Measurements from ENCODE around the gene L1TD1. TPM values are rescaled to one million over a fixed set of nuclear protein-coding genes. Genes with fewer than 3 reads are reported as not detected.

Gene L1TD1
- polyA plus RNA-seq, 4 donors = 0.72 to 1.6 TPM; not detected in 2

GRCh38 chr1:62224182-62224581 lies 29.5 kb downstream of the L1TD1 start:
- no peak for FAIRE-seq
- Histone ChIP-seq H3K27me3 (ENCODE audit: control insufficient read depth in 3 of 3, insufficient read depth in 3 of 3, low read length in 3 of 3) (no peaks in the 10 kb centered on the region), H3K36me3 (ENCODE audit: control insufficient read depth in 3 of 3, insufficient read depth in 2 of 3, low read depth in 1 of 3, low read length in 3 of 3) (no peaks in the 10 kb centered on the region), H3K27ac (ENCODE audit: low read depth in 1 of 3, low read length in 2 of 3) (no peak overlapping the region), H3K4me1 (ENCODE audit: control insufficient read depth in 3 of 3, insufficient read depth in 2 of 3, low read depth in 1 of 3, low read length in 2 of 3) (no peaks in the 10 kb centered on the region), H3K4me3 (ENCODE audit: low read depth in 1 of 3, low read length in 3 of 3) (no peak overlapping the region), H3K9me3 (ENCODE audit: control insufficient read depth in 2 of 2, insufficient read depth in 1 of 2, low read depth in 1 of 2, low read length in 1 of 2) (no peaks in the 10 kb centered on the region)
- DNase-seq = no peak
- 23 to 41% (median 39%) methylated on average over 1 to 2 of the region's 3 CpGs for WGBS, 3 donors

GRCh38 chr1:62227496-62227895 lies 32.8 kb downstream of the L1TD1 start:
- Histone ChIP-seq H3K27me3 (ENCODE audit: control insufficient read depth in 3 of 3, insufficient read depth in 3 of 3, low read length in 3 of 3) (no peaks in the 10 kb centered on the region), H3K36me3 (ENCODE audit: control insufficient read depth in 3 of 3, insufficient read depth in 2 of 3, low read depth in 1 of 3, low read length in 3 of 3) (no peaks in the 10 kb centered on the region), H3K4me1 (ENCODE audit: control insufficient read depth in 3 of 3, insufficient read depth in 2 of 3, low read depth in 1 of 3, low read length in 2 of 3) (no peaks in the 10 kb centered on the region), H3K4me3 (ENCODE audit: low read depth in 1 of 3, low read length in 3 of 3) (no peak overlapping the region), H3K27ac (ENCODE audit: low read depth in 1 of 3, low read length in 2 of 3) (no peak overlapping the region), H3K9me3 (ENCODE audit: control insufficient read depth in 2 of 2, insufficient read depth in 1 of 2, low read depth in 1 of 2, low read length in 1 of 2) (no peaks in the 10 kb centered on the region)
- no peak for FAIRE-seq
- WGBS, 3 donors = 85 to 87% (median 85%) methylated on average over 11 of the region's 11 CpGs
- DNase-seq = no peak

- DNase-seq (no peak), FAIRE-seq (no peak)
- no peaks in the 10 kb centered on the region for H3K4me1 ChIP-seq (ENCODE audit: control insufficient read depth in 3 of 3, insufficient read depth in 2 of 3, low read depth in 1 of 3, low read length in 2 of 3)
- no peaks in the 10 kb centered on the region for H3K9me3 ChIP-seq (ENCODE audit: control insufficient read depth in 2 of 2, insufficient read depth in 1 of 2, low read depth in 1 of 2, low read length in 1 of 2)
- no peaks in the 10 kb centered on the region for H3K27me3 ChIP-seq (ENCODE audit: control insufficient read depth in 3 of 3, insufficient read depth in 3 of 3, low read length in 3 of 3)
- H3K27ac ChIP-seq (ENCODE audit: low read depth in 1 of 3, low read length in 2 of 3) = no peak overlapping the region
- 77 to 78% (median 78%) methylated on average over 12 of the region's 12 CpGs for WGBS, 3 donors
- H3K36me3 ChIP-seq (ENCODE audit: control insufficient read depth in 3 of 3, insufficient read depth in 2 of 3, low read depth in 1 of 3, low read length in 3 of 3) = no peaks in the 10 kb centered on the region
- no peak overlapping the region for H3K4me3 ChIP-seq (ENCODE audit: low read depth in 1 of 3, low read length in 3 of 3)
Measured at GRCh38 chr1:62228136-62228882, 33.7 kb downstream of the L1TD1 start.

GRCh38 chr1:62228883-62229187 lies 34.2 kb downstream of the L1TD1 start:
- H3K4me3 ChIP-seq (ENCODE audit: low read depth in 1 of 3, low read length in 3 of 3) = no peak overlapping the region
- H3K4me1 ChIP-seq (ENCODE audit: control insufficient read depth in 3 of 3, insufficient read depth in 2 of 3, low read depth in 1 of 3, low read length in 2 of 3) = no peaks in the 10 kb centered on the region
- no peaks in the 10 kb centered on the region for H3K36me3 ChIP-seq (ENCODE audit: control insufficient read depth in 3 of 3, insufficient read depth in 2 of 3, low read depth in 1 of 3, low read length in 3 of 3)
- no peak for FAIRE-seq
- H3K9me3 ChIP-seq (ENCODE audit: control insufficient read depth in 2 of 2, insufficient read depth in 1 of 2, low read depth in 1 of 2, low read length in 1 of 2) = no peaks in the 10 kb centered on the region
- H3K27me3 ChIP-seq (ENCODE audit: control insufficient read depth in 3 of 3, insufficient read depth in 3 of 3, low read length in 3 of 3) = no peaks in the 10 kb centered on the region
- H3K27ac ChIP-seq (ENCODE audit: low read depth in 1 of 3, low read length in 2 of 3) = no peak overlapping the region
- DNase-seq = no peak
- 70 to 74% (median 73%) methylated on average over 4 of the region's 4 CpGs for WGBS, 3 donors

- Histone ChIP-seq H3K4me3 (ENCODE audit: low read depth in 1 of 3, low read length in 3 of 3) (no peak overlapping the region), H3K27ac (ENCODE audit: low read depth in 1 of 3, low read length in 2 of 3) (no peak overlapping the region), H3K36me3 (ENCODE audit: control insufficient read depth in 3 of 3, insufficient read depth in 2 of 3, low read depth in 1 of 3, low read length in 3 of 3) (no peaks in the 10 kb centered on the region), H3K9me3 (ENCODE audit: control insufficient read depth in 2 of 2, insufficient read depth in 1 of 2, low read depth in 1 of 2, low read length in 1 of 2) (no peaks in the 10 kb centered on the region), H3K27me3 (ENCODE audit: control insufficient read depth in 3 of 3, insufficient read depth in 3 of 3, low read length in 3 of 3) (no peaks in the 10 kb centered on the region), H3K4me1 (ENCODE audit: control insufficient read depth in 3 of 3, insufficient read depth in 2 of 3, low read depth in 1 of 3, low read length in 2 of 3) (no peaks in the 10 kb centered on the region)
- FAIRE-seq (no peak), DNase-seq (no peak)
- 70 to 82% (median 73%) methylated on average over 3 of the region's 3 CpGs for WGBS, 3 donors
Measured at GRCh38 chr1:62229468-62229867, 34.8 kb downstream of the L1TD1 start.

- Histone ChIP-seq H3K27ac (ENCODE audit: low read depth in 1 of 3, low read length in 2 of 3) (no peak overlapping the region), H3K36me3 (ENCODE audit: control insufficient read depth in 3 of 3, insufficient read depth in 2 of 3, low read depth in 1 of 3, low read length in 3 of 3) (no peaks in the 10 kb centered on the region), H3K27me3 (ENCODE audit: control insufficient read depth in 3 of 3, insufficient read depth in 3 of 3, low read length in 3 of 3) (no peaks in the 10 kb centered on the region), H3K4me3 (ENCODE audit: low read depth in 1 of 3, low read length in 3 of 3) (no peak overlapping the region), H3K9me3 (ENCODE audit: control insufficient read depth in 2 of 2, insufficient read depth in 1 of 2, low read depth in 1 of 2, low read length in 1 of 2) (no peaks in the 10 kb centered on the region), H3K4me1 (ENCODE audit: control insufficient read depth in 3 of 3, insufficient read depth in 2 of 3, low read depth in 1 of 3, low read length in 2 of 3) (no peaks in the 10 kb centered on the region)
- 40 to 61% (median 42%) methylated on average over 2 of the region's 2 CpGs for WGBS, 3 donors
- DNase-seq (no peak), FAIRE-seq (no peak)
Measured at GRCh38 chr1:62229932-62230331, 35.3 kb downstream of the L1TD1 start.

- FAIRE-seq (no peak), DNase-seq (no peak)
- H3K4me3 ChIP-seq (ENCODE audit: low read depth in 1 of 3, low read length in 3 of 3) = no peak overlapping the region
- H3K9me3 ChIP-seq (ENCODE audit: control insufficient read depth in 2 of 2, insufficient read depth in 1 of 2, low read depth in 1 of 2, low read length in 1 of 2) = no peaks in the 10 kb centered on the region
- H3K27ac ChIP-seq (ENCODE audit: low read depth in 1 of 3, low read length in 2 of 3) = no peak overlapping the region
- no peaks in the 10 kb centered on the region for H3K27me3 ChIP-seq (ENCODE audit: control insufficient read depth in 3 of 3, insufficient read depth in 3 of 3, low read length in 3 of 3)
- no peaks in the 10 kb centered on the region for H3K36me3 ChIP-seq (ENCODE audit: control insufficient read depth in 3 of 3, insufficient read depth in 2 of 3, low read depth in 1 of 3, low read length in 3 of 3)
- WGBS, 3 donors = 77 to 86% (median 79%) methylated on average over 5 of the region's 5 CpGs
- H3K4me1 ChIP-seq (ENCODE audit: control insufficient read depth in 3 of 3, insufficient read depth in 2 of 3, low read depth in 1 of 3, low read length in 2 of 3) = no peaks in the 10 kb centered on the region
Measured at GRCh38 chr1:62230718-62231117, 36.1 kb downstream of the L1TD1 start.

- WGBS, 3 donors = 70 to 80% (median 77%) methylated on average over 14 of the region's 14 CpGs
- DNase-seq = no peak
Measured at GRCh38 chr1:62232871-62233278, 38.2 kb downstream of the L1TD1 start.

GRCh38 chr1:62233926-62234450 lies 39.3 kb downstream of the L1TD1 start:
- Histone ChIP-seq H3K4me1 (ENCODE audit: control insufficient read depth in 3 of 3, insufficient read depth in 2 of 3, low read depth in 1 of 3, low read length in 2 of 3) (no peaks in the 10 kb centered on the region), H3K27ac (ENCODE audit: low read depth in 1 of 3, low read length in 2 of 3) (no peak overlapping the region), H3K27me3 (ENCODE audit: control insufficient read depth in 3 of 3, insufficient read depth in 3 of 3, low read length in 3 of 3) (no peaks in the 10 kb centered on the region), H3K36me3 (ENCODE audit: control insufficient read depth in 3 of 3, insufficient read depth in 2 of 3, low read depth in 1 of 3, low read length in 3 of 3) (peaks cover 0 to 3% (median 0%) of the 10 kb centered on the region in 3 donors), H3K4me3 (ENCODE audit: low read depth in 1 of 3, low read length in 3 of 3) (no peak overlapping the region), H3K9me3 (ENCODE audit: control insufficient read depth in 2 of 2, insufficient read depth in 1 of 2, low read depth in 1 of 2, low read length in 1 of 2) (no peaks in the 10 kb centered on the region)
- 83 to 91% (median 87%) methylated on average over 7 of the region's 7 CpGs for WGBS, 3 donors
- FAIRE-seq = no peak
- no peak for DNase-seq

More at GRCh38 chr1:62232871-62233278, 38.2 kb downstream of the L1TD1 start:
- Histone ChIP-seq H3K4me3 (ENCODE audit: low read depth in 1 of 3, low read length in 3 of 3) (no peak overlapping the region), H3K9me3 (ENCODE audit: control insufficient read depth in 2 of 2, insufficient read depth in 1 of 2, low read depth in 1 of 2, low read length in 1 of 2) (no peaks in the 10 kb centered on the region), H3K36me3 (ENCODE audit: control insufficient read depth in 3 of 3, insufficient read depth in 2 of 3, low read depth in 1 of 3, low read length in 3 of 3) (no peaks in the 10 kb centered on the region), H3K4me1 (ENCODE audit: control insufficient read depth in 3 of 3, insufficient read depth in 2 of 3, low read depth in 1 of 3, low read length in 2 of 3) (no peaks in the 10 kb centered on the region), H3K27ac (ENCODE audit: low read depth in 1 of 3, low read length in 2 of 3) (no peak overlapping the region), H3K27me3 (ENCODE audit: control insufficient read depth in 3 of 3, insufficient read depth in 3 of 3, low read length in 3 of 3) (no peaks in the 10 kb centered on the region)
- no peak for FAIRE-seq
